ENCODE results near the gene SETD2. TPM values are rescaled to one million over a fixed set of nuclear protein-coding genes. Genes with fewer than 3 reads are reported as not detected.

The SETD2 gene
- total RNA-seq, 1 experiment from 2014 or later: 60.8 TPM

DNA sequence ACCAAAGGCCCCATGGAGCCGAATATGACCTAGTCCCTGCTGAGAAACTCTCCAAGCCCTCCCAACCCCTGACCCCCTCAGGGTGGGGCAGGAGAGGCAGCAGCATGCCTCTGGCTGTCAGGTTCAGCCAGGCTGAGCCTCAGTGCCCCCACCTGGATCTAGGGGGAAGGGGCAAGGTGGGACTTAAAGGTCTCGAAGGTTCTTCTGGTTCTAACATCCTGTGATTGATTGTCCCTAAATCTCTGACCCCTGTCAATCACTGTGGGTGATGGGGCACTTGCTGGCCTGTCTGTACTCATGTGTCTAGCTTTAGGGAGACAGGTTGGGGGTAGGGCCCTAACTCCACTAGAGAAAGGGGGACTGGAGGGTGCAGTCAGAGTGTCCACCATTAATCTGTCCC lies 170.6 kb downstream of the SETD2 start:
- Histone ChIP-seq H4K8ac (replicated peaks; ENCODE audit: insufficient read length, low read depth, low read length) (no peak overlapping the region), H4K5ac (ENCODE audit: insufficient read length, low read depth, low read length) (no peak overlapping the region), H3K4me2 (ENCODE audit: insufficient read depth, insufficient read length, low read length) (no peak overlapping the region), H2BK12ac (ENCODE audit: insufficient read length, low read depth, low read length) (no peak overlapping the region), H2BK120ac (ENCODE audit: low read depth, low read length, poor library complexity, severe bottlenecking) (no peak overlapping the region), H3K14ac (ENCODE audit: insufficient read depth, low read length) (no peak overlapping the region), H3K27ac (ENCODE audit: insufficient read length, low read depth, low read length) (no peak overlapping the region), H2BK5ac (ENCODE audit: insufficient read length, low read length) (no peak overlapping the region), H4K91ac (ENCODE audit: insufficient read length, low read depth, low read length) (no peak overlapping the region), H2BK15ac (ENCODE audit: low read depth, low read length) (no peak overlapping the region), H3K56ac (ENCODE audit: insufficient read length, low read depth, low read length) (no peak overlapping the region), H2AFZ (ENCODE audit: low read length) (no peak overlapping the region), H3K23ac (ENCODE audit: insufficient read length, low read depth, low read length) (no peak overlapping the region), H3T11ph (ENCODE audit: low read length) (no peak overlapping the region), H4K20me1 (ENCODE audit: control insufficient read depth, insufficient read depth, insufficient read length) (no peaks in the 10 kb centered on the region), H3K79me2 (ENCODE audit: insufficient read depth, low read length) (no peaks in the 10 kb centered on the region), H3K9me3 (ENCODE audit: control insufficient read depth, low read depth, low read length) (no peaks in the 10 kb centered on the region), H3K23me2 (ENCODE audit: insufficient read length, low read depth, low read length, poor library complexity, severe bottlenecking) (no peaks in the 10 kb centered on the region), H2AK5ac (ENCODE audit: insufficient read length, low read length) (no peak overlapping the region), H3K18ac (ENCODE audit: insufficient read length, low read depth, low read length) (no peak overlapping the region), H3K4me1 (ENCODE audit: insufficient read depth, low read length) (no peaks in the 10 kb centered on the region; the same call in 1 of the 2 replicates), H3K9ac (ENCODE audit: extremely low read depth, insufficient read length, low read length) (no peak overlapping the region), H3K79me1 (ENCODE audit: insufficient read depth, low read depth, low read length, poor library complexity, severe bottlenecking) (no peaks in the 10 kb centered on the region), H2BK20ac (ENCODE audit: low read depth, low read length, poor library complexity, severe bottlenecking) (no peak overlapping the region), H3K4ac (ENCODE audit: low read depth, low read length) (no peak overlapping the region), H3K27me3 (ENCODE audit: insufficient read depth, low read length) (no peaks in the 10 kb centered on the region)
- Mint-ChIP-seq H3K4me1 (peaks cover 14 to 19% of the 10 kb centered on the region in 2 experiments), H3K27ac (no peak overlapping the region), H3K9me3 (no peaks in the 10 kb centered on the region), H3K4me3 (no peak overlapping the region), H3K27me3 (ENCODE audit: low read depth) (no peaks in the 10 kb centered on the region), H3K36me3 (ENCODE audit: insufficient read depth in 1 of 3, low read depth in 3 of 3) (peaks cover 15 to 30% (median 16%) of the 10 kb centered on the region in 3 experiments)
- TF ChIP-seq, protein P1, sequence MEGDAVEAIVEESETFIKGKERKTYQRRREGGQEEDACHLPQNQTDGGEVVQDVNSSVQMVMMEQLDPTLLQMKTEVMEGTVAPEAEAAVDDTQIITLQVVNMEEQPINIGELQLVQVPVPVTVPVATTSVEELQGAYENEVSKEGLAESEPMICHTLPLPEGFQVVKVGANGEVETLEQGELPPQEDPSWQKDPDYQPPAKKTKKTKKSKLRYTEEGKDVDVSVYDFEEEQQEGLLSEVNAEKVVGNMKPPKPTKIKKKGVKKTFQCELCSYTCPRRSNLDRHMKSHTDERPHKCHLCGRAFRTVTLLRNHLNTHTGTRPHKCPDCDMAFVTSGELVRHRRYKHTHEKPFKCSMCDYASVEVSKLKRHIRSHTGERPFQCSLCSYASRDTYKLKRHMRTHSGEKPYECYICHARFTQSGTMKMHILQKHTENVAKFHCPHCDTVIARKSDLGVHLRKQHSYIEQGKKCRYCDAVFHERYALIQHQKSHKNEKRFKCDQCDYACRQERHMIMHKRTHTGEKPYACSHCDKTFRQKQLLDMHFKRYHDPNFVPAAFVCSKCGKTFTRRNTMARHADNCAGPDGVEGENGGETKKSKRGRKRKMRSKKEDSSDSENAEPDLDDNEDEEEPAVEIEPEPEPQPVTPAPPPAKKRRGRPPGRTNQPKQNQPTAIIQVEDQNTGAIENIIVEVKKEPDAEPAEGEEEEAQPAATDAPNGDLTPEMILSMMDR (conservative IDR thresholded peaks at IDR 0.05): no peak
- DNase-seq: no peak
- WGBS (ENCODE audit: extremely low coverage, insufficient read length, low lambda C conversion rate): no CpG with 5 or more reads among the region's 2 CpGs

Measured in H9 (cell line).